ENCODE data around the gene ELMO2. TPM values are rescaled to one million over a fixed set of nuclear protein-coding genes. Genes with fewer than 3 reads are reported as not detected.
A peak's percentile ranks its signal among the peaks of the same experiment; 100 is the strongest.

Gene ELMO2
- total and polyA plus RNA-seq, 4 donors, result 19.6 to 56.5 (median 45.9) TPM

GRCh38 chr20:46341074-46342009 is 65.1 kb downstream of the ELMO2 start:
- no peaks in the 10 kb centered on the region for H3K36me3 ChIP-seq (ENCODE audit: control insufficient read depth in 4 of 4, insufficient read depth in 4 of 4, low read length in 4 of 4)
- TF ChIP-seq CTCF (IDR thresholded peaks at IDR 0.05; ENCODE audit: control extremely low read depth, extremely low read depth), result no peak
- H3K27me3 ChIP-seq (ENCODE audit: control insufficient read depth in 3 of 3, insufficient read depth in 3 of 3, low read length in 2 of 3), result peaks cover 3 to 70% (median 22%) of the 10 kb centered on the region in 3 donors
- 41 to 65% methylated on average over 24 of the region's 24 CpGs for WGBS, 2 donors
- no peak overlapping the region for H3K9ac ChIP-seq (ENCODE audit: insufficient read depth in 1 of 2, low read length in 2 of 2)
- peaks cover 0 to 5% (median 0%) of the 10 kb centered on the region in 5 donors for H3K4me1 ChIP-seq (ENCODE audit: control insufficient read depth in 5 of 5, insufficient read depth in 5 of 5, low read length in 5 of 5)
- DNase-seq (peak in 1 of 3 donors; percentile 11), ATAC-seq (ENCODE audit: insufficient read depth, low FRiP score) (no peak)
- H3K4me3 ChIP-seq, result no peak overlapping the region
- no peaks in the 10 kb centered on the region for H3K9me3 ChIP-seq (ENCODE audit: control insufficient read depth in 4 of 4, insufficient read depth in 3 of 4, low read length in 3 of 4)
- H3K27ac ChIP-seq (ENCODE audit: low read depth in 1 of 2, low read length in 1 of 2), result no peak overlapping the region

- peaks cover 3 to 73% (median 29%) of the 10 kb centered on the region in 3 donors for H3K27me3 ChIP-seq (ENCODE audit: control insufficient read depth in 3 of 3, insufficient read depth in 3 of 3, low read length in 2 of 3)
These were observed 67.4 kb downstream of the ELMO2 start for GRCh38 chr20:46339037-46339436.

GRCh38 chr20:46336735-46337134 is 69.7 kb downstream of the ELMO2 start:
- Histone ChIP-seq H3K4me1 (ENCODE audit: control insufficient read depth in 5 of 5, insufficient read depth in 5 of 5, low read length in 5 of 5) (no peaks in the 10 kb centered on the region), H3K36me3 (ENCODE audit: control insufficient read depth in 4 of 4, insufficient read depth in 4 of 4, low read length in 4 of 4) (no peaks in the 10 kb centered on the region), H3K4me3 (no peak overlapping the region), H3K9me3 (ENCODE audit: control insufficient read depth in 4 of 4, insufficient read depth in 3 of 4, low read length in 3 of 4) (no peaks in the 10 kb centered on the region), H3K27me3 (ENCODE audit: control insufficient read depth in 3 of 3, insufficient read depth in 3 of 3, low read length in 2 of 3) (peaks cover 3 to 59% (median 28%) of the 10 kb centered on the region in 3 donors), H3K9ac (ENCODE audit: insufficient read depth in 1 of 2, low read length in 2 of 2) (no peak overlapping the region), H3K27ac (ENCODE audit: low read depth in 1 of 2, low read length in 1 of 2) (no peak overlapping the region)
- WGBS, 2 donors, result 52 to 58% methylated on average over 3 of the region's 3 CpGs
- no peak for TF ChIP-seq CTCF (IDR thresholded peaks at IDR 0.05; ENCODE audit: control extremely low read depth, extremely low read depth)
- no peak for ATAC-seq (ENCODE audit: insufficient read depth, low FRiP score)
- no peak for DNase-seq

More at GRCh38 chr20:46339037-46339436, 67.4 kb downstream of the ELMO2 start:
- H3K4me1 ChIP-seq (ENCODE audit: control insufficient read depth in 5 of 5, insufficient read depth in 5 of 5, low read length in 5 of 5), result peaks cover 0 to 5% (median 0%) of the 10 kb centered on the region in 5 donors
- no peak overlapping the region for H3K9ac ChIP-seq (ENCODE audit: insufficient read depth in 1 of 2, low read length in 2 of 2)
- 72 to 79% methylated on average over 7 of the region's 7 CpGs for WGBS, 2 donors
- no peak for TF ChIP-seq CTCF (IDR thresholded peaks at IDR 0.05; ENCODE audit: control extremely low read depth, extremely low read depth)
- DNase-seq (no peak), ATAC-seq (ENCODE audit: insufficient read depth, low FRiP score) (no peak)
- no peak overlapping the region for H3K4me3 ChIP-seq
- no peaks in the 10 kb centered on the region for H3K9me3 ChIP-seq (ENCODE audit: control insufficient read depth in 4 of 4, insufficient read depth in 3 of 4, low read length in 3 of 4)
- H3K36me3 ChIP-seq (ENCODE audit: control insufficient read depth in 4 of 4, insufficient read depth in 4 of 4, low read length in 4 of 4), result no peaks in the 10 kb centered on the region
- H3K27ac ChIP-seq (ENCODE audit: low read depth in 1 of 2, low read length in 1 of 2), result no peak overlapping the region
